ENCODE measurements around the gene COL23A1.
"Not testable (repeated sequence)": the region's sequence is repeated elsewhere in the genome, so short reads cannot be mapped to it uniquely, and the experiment has no call there.

Gene COL23A1

GRCh38 chr5:178370102-178370501 lies 220.1 kb downstream of the COL23A1 start:
- no peak for DNase-seq

- not testable (repeated sequence) for DNase-seq
Observed at GRCh38 chr5:178369469-178369868, 220.7 kb downstream of the COL23A1 start.

GRCh38 chr5:178368716-178369300 lies 221.4 kb downstream of the COL23A1 start:
- DNase-seq: no peak

- peak; percentile 48 for DNase-seq
Observed at GRCh38 chr5:178368274-178368673, 221.9 kb downstream of the COL23A1 start.

- no peak for DNase-seq
Observed at GRCh38 chr5:178367736-178368120, 222.5 kb downstream of the COL23A1 start.

GRCh38 chr5:178366998-178367735 lies 223.0 kb downstream of the COL23A1 start:
- no peak for DNase-seq

GRCh38 chr5:178365501-178366440 lies 224.4 kb downstream of the COL23A1 start:
- no peak for DNase-seq

GRCh38 chr5:178364326-178364675 lies 225.9 kb downstream of the COL23A1 start:
- no peak for DNase-seq

GRCh38 chr5:178363501-178364325 lies 226.5 kb downstream of the COL23A1 start:
- DNase-seq: no peak

- peak; percentile 70 for DNase-seq
Observed at GRCh38 chr5:178361657-178362445, 228.3 kb downstream of the COL23A1 start.

- no peak for DNase-seq
Observed at GRCh38 chr5:178360926-178361235, 229.3 kb downstream of the COL23A1 start.

- no peak for DNase-seq
Observed at GRCh38 chr5:178360222-178360925, 229.8 kb downstream of the COL23A1 start.

- DNase-seq: no peak
Observed at GRCh38 chr5:178359738-178360137, 230.5 kb downstream of the COL23A1 start.

GRCh38 chr5:178357678-178358077 lies 232.5 kb downstream of the COL23A1 start:
- DNase-seq: no peak

GRCh38 chr5:178357121-178357521 lies 233.1 kb downstream of the COL23A1 start:
- no peak for DNase-seq

GRCh38 chr5:178356431-178356872 lies 233.7 kb downstream of the COL23A1 start:
- DNase-seq: peak; percentile 50

- no peak for DNase-seq
Observed at GRCh38 chr5:178355671-178356070, 234.5 kb downstream of the COL23A1 start.

- peak; percentile 32 for DNase-seq
Observed at GRCh38 chr5:178353461-178353860, 236.7 kb downstream of the COL23A1 start.

GRCh38 chr5:178352035-178352349 lies 238.2 kb downstream of the COL23A1 start:
- DNase-seq: no peak

- no peak for DNase-seq
Observed at GRCh38 chr5:178351221-178352034, 238.8 kb downstream of the COL23A1 start.
